NCI-H69 (cell line): ENCODE data around the gene TMEM131L.
"Not testable (repeated sequence)": the region's sequence is repeated elsewhere in the genome, so short reads cannot be mapped to it uniquely, and the experiment has no call there.

Source experiments
- DNase-seq: peaks from one replicate; lab custom pipeline; 2025; lab: John Stamatoyannopoulos, UW

Gene TMEM131L

GRCh38 chr4:153582954-153583702 lies 117.0 kb downstream of the TMEM131L start:
- DNase-seq, result peak; percentile 34

DNA sequence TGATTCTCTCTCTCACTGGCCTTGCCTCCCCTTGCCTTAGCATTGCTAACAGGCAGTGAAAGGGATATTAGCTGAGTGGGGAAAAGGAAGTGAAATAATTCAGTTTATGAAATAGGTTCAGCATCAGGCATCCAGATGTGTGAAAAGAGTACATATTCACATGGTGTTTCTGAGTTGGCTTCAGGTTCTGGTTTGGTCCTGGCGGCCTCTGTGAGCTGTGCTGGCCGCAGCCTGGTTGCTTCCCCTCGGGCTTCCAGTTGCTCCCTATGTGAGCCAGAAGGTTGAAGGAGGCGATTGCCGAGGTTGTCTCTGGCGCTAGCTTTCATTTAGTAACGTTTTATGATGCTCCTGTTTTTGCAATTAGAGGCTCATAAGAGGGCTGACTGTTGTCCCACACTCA lies 118.9 kb downstream of the TMEM131L start:
- no peak for DNase-seq

DNA sequence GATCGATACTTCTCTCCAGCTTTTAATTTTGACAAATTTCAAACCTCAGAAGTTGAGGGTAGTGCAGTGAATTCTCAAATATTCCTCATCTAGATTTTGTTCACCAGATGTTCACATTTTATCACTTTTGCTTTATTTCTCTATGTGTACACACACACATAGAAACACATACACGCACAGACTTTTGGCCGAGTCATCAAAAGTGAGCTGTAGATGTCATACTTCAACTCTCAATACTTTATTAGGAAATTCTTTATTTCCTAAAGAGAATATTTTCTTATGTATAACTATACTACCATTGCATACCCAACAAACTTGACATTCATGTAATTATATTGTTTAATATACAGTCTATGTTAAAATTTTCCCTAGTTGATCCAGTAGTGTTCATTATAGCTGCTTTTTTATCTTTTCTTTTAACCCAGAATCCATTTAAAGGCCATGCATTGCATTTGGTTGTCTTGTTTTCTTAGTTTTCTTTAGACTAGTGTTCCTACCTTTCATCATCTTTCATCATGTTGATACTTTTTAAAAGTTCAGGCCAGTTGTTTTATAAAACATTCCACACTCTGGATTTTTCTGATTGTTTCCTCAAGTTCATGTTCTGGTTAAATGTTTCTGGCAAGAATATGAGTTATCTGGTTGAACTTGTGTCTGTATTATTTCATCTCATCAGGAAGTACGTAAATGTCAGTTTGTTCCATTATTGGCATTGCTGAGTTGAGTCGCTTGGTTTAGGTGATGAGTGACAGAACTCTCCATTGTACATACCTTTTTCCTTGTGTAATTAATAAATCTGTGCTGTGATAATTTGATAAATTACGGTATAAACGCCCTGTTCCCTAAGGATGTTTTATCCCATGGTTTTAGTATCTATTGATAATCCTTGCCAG lies 123.8 kb downstream of the TMEM131L start:
- DNase-seq, result no peak

DNA sequence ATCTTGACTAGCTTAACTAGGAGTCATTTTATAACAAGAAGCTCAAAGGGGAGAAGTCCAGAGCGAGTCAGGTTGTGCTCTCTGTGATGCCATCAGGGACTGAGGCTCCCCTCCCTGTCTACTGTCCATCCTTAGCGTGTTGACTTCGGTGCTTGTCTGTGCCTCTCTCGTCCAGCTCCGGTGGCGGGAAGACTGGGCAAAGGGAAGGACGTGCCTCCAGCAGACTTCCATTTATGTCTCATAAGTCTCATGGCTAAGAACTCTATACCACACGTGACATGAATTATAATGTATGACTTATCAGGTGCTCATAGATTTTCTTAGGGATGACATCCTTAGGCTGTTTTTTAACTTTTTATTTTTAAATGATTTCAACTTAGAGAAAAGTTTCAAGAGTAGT lies 125.3 kb downstream of the TMEM131L start:
- no peak for DNase-seq

DNA sequence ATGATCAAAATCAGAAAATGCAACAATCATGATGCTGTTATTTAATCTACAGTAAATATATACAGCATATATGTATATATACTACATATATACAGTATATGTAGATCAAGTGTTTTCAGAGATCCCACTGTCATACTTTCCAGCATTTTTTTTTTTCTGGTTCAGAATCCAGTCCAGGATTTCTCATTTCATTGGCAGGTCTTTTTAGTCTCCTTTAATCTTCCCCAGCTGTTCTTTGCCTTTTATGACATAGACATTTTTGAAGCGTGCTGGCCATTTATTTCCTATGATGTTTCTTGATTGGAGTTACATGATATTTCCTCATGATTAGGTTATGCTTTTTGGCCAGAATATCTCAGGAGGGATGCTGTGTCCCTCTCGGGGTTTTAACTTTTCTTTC lies 125.9 kb downstream of the TMEM131L start:
- no peak for DNase-seq

GRCh38 chr4:153593161-153593560 lies 127.0 kb downstream of the TMEM131L start:
- DNase-seq, result no peak

- no peak for DNase-seq
Observed at GRCh38 chr4:153594210-153594609, 128.1 kb downstream of the TMEM131L start.

GRCh38 chr4:153595894-153596601 lies 129.9 kb downstream of the TMEM131L start:
- no peak for DNase-seq

- DNase-seq, result no peak
Observed at GRCh38 chr4:153602758-153603157, 136.6 kb downstream of the TMEM131L start.

GRCh38 chr4:153603258-153603657 lies 137.1 kb downstream of the TMEM131L start:
- no peak for DNase-seq

GRCh38 chr4:153603835-153604234 lies 137.7 kb downstream of the TMEM131L start:
- DNase-seq, result no peak

- not testable (repeated sequence) for DNase-seq
Observed at GRCh38 chr4:153609070-153609469, 142.9 kb downstream of the TMEM131L start.

DNA sequence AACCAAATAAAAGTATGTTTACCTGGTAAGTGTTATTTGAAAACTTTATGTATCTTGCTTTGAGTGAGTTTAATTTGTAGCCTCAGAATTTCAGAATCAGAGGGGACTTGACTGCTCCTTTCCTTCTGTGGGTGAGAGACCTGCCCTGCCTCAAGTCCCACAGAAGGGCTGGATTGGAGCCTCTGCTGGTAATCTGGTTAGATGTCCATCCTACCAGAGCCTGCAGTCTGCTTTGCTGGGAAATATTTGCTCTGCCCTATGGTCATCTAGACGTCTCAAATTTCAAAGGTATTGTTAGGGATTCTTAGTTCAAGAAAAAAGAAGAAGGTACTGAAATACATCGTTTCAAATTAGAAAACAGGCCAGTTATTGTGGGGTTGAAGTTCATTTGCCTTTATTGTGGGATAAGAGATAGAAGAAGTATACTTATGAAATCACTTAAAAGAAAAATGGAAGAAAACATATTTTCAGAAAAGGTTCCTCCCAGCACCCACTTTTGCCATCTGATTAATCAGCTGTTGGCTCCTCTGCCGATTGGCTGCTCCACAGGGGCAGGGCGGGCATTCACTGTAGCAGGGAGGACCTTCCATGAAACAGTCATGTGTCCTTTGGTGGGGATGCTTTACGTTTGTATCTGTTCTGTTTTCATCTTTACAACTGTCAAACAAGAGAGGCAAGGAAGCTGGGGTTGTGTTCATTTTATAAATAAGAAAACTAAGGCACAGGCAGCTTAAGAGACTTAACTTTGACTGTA lies 144.6 kb downstream of the TMEM131L start:
- DNase-seq, result no peak

DNA sequence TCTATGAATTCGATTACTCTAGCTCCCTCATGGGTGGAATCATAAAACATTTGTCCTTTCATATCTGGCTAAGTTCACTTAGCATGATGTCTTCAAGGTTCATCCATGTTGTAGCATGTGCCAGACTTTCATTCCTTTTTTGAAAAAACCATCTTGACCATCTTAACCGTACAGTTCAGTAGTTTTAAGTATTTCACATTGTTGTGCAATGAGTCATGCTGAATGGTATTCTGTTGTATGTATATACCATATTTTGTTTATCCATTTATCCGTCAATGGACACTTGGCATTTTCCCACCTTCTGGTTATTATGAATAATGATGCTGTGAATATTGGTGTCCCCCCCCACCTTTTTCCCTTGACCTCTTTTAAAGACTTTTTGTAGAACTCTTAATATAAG lies 145.5 kb downstream of the TMEM131L start:
- DNase-seq, result no peak

GRCh38 chr4:153612878-153613277 lies 146.7 kb downstream of the TMEM131L start:
- DNase-seq, result no peak

DNA sequence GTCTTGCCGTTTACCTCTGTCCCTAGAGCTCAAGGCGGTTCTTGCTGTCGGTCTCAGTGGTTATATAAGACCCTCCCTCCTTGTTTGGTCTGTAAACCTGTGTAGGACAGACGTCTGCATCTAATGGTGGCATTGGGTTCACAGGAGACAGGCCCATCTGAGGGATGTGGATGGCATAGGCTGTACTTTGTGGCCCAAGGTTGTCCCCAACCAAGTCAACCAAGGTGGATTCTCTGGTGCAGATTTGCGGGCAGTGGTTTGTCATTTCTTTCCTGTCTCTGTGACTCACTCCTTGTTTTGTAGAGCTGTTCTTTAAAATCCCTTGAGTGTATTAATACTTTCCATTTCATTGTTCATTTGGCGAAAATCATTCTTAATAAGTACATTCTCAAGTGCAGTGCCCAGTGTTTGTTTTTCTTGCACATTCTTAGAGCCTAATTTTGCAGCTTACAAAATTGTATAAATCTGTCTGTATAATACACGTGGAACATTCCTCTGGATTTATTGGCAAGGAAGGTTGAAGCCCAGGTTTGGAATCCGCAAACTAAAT lies 149.9 kb downstream of the TMEM131L start:
- no peak for DNase-seq

DNA sequence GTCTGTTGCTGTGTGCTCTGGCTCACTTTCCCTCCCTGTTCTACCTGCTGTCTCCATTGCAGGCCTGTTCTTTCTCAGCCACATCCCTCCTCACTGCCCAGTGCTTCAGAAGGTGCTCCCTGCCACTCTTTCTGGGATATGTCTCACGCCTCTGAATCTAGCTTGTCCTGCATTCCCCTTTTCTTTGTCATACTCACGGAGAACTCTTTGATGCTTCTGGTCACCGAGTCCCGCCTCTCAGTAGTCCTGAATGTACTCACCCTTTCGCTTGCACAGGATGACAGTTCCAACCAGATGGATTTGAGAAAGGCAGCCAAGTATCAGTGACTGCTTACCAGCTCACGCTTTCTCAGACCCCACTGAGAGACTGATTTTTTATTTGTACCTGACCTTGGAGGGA lies 152.7 kb downstream of the TMEM131L start:
- DNase-seq, result no peak

DNA sequence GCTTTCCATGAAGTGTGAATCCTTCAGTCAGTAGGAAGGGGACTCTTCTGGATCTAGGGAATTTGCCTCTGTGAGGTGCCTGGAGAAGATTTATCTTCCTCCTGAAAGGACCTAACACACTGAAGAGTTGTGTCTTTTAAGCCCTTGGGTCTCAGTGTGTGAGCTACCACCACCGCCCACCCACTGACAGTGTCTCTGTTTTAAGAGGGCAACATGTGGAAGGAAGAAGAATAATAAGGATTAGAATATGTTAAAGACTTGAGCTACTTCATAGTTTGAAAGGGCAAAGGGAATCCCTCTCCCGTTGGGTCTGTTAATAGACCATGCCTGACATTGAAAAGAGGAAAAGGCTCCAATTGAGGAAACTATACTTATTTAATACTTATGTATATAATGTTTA lies 153.7 kb downstream of the TMEM131L start:
- no peak for DNase-seq

DNA sequence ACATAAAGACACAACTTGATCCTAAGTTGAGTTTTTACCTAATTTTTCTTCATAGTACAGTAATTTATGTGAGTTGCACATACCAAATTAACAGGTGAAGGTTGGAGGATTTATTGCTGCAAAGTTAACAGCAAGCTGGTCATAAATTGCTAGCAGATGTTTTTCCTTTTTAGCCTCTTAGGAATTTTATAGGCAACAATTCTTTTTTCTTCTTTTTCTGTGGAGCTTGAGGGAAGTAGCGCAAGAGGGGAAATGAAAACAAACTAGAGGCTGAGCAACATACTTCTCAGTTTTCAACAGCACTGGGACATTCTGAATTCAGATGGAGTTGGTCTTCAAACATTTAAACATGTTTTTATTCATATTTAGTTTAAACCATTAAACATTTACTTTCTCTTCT lies 154.2 kb downstream of the TMEM131L start:
- no peak for DNase-seq

DNA sequence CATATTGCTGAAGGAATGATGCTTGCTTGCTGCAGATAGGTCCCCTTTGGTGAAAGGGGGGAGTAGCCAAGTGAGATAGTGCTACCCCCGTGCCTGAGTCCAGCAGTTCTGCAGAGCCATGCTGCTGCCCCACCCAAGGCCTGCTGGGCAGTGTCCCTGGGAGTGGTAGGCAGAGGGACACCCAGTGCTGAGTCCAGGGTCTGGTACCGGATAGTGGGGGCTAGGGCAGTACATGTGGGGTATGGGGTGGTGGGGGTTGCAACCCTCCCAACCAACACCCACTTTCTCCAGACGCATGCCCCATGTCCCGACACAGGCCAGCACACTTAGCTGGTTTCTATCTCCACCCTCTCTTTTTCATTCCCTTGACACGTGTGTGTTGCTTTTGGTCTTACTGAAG lies 155.9 kb downstream of the TMEM131L start:
- no peak for DNase-seq

DNA sequence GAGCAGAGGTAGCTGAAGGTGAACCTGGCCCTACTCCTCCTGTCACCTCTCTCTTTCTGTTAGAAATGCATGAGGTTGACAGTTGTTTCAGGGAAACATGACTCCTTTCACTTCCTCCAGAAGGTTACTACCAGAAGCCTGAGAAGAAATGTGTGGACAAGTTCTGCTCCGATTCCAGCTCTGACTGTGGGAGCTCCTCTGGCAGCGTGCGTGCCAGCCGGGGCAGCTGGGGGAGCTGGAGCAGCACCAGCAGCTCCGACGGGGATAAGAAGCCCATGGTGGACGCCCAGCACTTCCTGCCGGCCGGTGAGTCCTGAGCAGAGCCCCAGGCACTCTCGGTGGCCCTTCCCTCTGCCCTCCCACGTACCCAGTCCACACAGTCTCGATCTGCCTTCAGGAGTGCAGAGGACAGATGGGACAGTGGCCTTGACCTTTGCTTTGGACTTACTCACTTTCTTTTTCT lies 156.6 kb downstream of the TMEM131L start:
- no peak for DNase-seq
